ENCODE data around the gene PLIN5. TPM values are rescaled to one million over a fixed set of nuclear protein-coding genes. Genes with fewer than 3 reads are reported as not detected.

PLIN5 gene
- total and polyA plus RNA-seq, 7 donors, result 0.69 to 10.0 (median 3.0) TPM

DNA sequence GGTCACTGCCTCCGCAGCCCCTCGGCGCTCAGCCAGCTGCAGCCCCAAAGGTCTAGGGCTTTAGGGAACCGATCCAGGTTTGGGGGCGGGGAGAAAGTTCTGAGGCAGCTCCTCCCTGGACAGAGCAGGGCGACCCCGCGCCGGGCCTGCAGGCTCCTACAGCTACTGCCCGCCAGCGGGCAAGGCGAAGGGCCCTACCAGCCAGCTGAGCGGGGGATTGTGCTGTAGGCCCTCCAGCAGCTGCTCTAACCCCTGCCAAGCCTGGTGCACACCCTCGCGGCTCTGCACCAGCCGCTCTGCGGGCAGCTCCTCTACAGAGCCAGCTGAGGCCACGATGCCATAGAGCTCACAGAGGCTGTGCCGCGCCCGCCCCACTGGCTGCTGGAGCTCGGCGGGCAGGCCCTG lies 30.7 kb downstream of the PLIN5 start:
- Histone ChIP-seq H3K4me1 (peaks cover 0 to 44% (median 33%) of the 10 kb centered on the region in 4 donors), H3K9me3 (no peaks in the 10 kb centered on the region), H3K27me3 (no peaks in the 10 kb centered on the region), H3K27ac (peak overlapping the region in 3 of 4 donors; percentile 26 to 66 (median 63)), H3K4me3 (no peak overlapping the region), H3K36me3 (peaks cover 19 to 91% (median 56%) of the 10 kb centered on the region in 4 donors)
- TF ChIP-seq, protein P1, sequence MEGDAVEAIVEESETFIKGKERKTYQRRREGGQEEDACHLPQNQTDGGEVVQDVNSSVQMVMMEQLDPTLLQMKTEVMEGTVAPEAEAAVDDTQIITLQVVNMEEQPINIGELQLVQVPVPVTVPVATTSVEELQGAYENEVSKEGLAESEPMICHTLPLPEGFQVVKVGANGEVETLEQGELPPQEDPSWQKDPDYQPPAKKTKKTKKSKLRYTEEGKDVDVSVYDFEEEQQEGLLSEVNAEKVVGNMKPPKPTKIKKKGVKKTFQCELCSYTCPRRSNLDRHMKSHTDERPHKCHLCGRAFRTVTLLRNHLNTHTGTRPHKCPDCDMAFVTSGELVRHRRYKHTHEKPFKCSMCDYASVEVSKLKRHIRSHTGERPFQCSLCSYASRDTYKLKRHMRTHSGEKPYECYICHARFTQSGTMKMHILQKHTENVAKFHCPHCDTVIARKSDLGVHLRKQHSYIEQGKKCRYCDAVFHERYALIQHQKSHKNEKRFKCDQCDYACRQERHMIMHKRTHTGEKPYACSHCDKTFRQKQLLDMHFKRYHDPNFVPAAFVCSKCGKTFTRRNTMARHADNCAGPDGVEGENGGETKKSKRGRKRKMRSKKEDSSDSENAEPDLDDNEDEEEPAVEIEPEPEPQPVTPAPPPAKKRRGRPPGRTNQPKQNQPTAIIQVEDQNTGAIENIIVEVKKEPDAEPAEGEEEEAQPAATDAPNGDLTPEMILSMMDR (IDR thresholded peaks at IDR 0.05), result no peak
- TF ChIP-seq POLR2AphosphoS5 (IDR thresholded peaks at IDR 0.05) (no peak), EP300 (IDR thresholded peaks at IDR 0.05) (no peak), POLR2A (IDR thresholded peaks at IDR 0.05) (no peak)
- intact Hi-C loops (cut with DNase I), result no loop called here
- peak; percentile 67 for DNase-seq
- 91 to 93% methylated on average over 23 of the region's 23 CpGs for WGBS, 2 donors

DNA sequence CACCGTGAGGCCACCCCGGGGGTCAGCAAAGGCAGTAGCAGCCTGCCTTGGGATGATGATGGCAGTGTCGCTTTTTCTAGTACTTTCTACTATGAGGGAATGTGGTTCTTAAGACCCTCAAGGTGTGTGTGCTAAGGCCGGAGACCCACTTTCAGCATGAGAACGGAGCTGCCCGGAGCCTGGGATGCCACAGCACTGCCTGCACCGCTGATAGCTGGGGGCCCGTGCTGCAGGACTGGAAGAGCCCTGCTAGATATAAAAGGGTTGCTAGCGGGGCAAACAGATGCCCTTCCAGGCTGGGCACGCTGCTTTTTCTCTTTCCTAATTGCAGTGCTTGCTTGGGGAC lies 31.2 kb downstream of the PLIN5 start:
- Histone ChIP-seq H3K36me3 (peaks cover 19 to 94% (median 57%) of the 10 kb centered on the region in 4 donors), H3K9me3 (no peaks in the 10 kb centered on the region), H3K4me3 (no peak overlapping the region), H3K27me3 (no peaks in the 10 kb centered on the region), H3K4me1 (peaks cover 0 to 43% (median 32%) of the 10 kb centered on the region in 4 donors), H3K27ac (peak overlapping the region in 3 of 4 donors; percentile 49 to 66 (median 63))
- intact Hi-C loops (cut with DNase I), result no loop called here
- 93 to 94% methylated on average over 10 of the region's 10 CpGs for whole genome bisulfite sequencing, 2 donors
- TF ChIP-seq EP300 (IDR thresholded peaks at IDR 0.05) (no peak), POLR2AphosphoS5 (IDR thresholded peaks at IDR 0.05) (no peak), POLR2A (IDR thresholded peaks at IDR 0.05) (no peak)
- TF ChIP-seq, protein P1 (IDR thresholded peaks at IDR 0.05), result no peak
- DNase-seq, result no peak

DNA sequence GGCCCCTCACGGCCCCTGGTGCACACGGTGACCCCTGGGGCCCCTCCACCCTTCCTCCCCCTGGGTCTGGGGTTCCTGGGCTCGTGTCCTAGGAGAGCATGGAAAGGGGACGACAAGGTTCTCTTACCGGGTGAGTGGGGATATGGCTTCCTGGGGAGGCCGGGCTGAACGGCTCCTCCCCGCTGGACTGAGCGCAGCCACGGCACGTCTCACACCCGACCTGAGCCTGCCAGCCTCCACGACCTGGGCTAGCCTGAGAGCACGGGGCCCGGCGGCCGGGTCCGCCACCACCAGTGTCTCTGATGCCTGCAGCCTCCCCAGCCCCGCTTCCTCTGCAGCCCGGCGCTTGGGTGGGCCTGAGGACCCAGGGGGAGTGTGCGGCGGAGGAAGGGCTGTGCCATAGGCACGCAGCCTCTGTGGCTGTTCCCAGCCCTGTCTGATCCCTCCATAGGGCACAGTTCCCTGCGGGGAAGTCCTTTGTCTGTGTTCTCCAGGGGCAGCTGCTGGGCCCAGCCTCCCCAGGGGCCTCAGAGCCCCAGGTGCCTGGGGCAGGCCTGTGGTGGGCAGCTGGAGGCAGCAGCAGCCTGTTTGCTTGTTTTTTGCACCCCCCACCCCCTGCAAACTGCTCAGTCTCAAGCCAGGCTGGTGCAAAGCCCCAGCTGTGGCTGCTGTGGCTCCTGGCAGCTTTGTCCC lies 31.7 kb downstream of the PLIN5 start:
- Histone ChIP-seq H3K4me1 (peaks cover 0 to 38% (median 27%) of the 10 kb centered on the region in 4 donors), H3K36me3 (peaks cover 19 to 94% (median 59%) of the 10 kb centered on the region in 4 donors), H3K4me3 (no peak overlapping the region), H3K27ac (peak overlapping the region in 3 of 4 donors; percentile 49 to 66 (median 52)), H3K27me3 (no peaks in the 10 kb centered on the region), H3K9me3 (no peaks in the 10 kb centered on the region)
- intact Hi-C loops (cut with DNase I), result no loop called here
- WGBS, 2 donors, result 91 to 93% methylated on average over 25 of the region's 25 CpGs
- no peak for TF ChIP-seq POLR2A (IDR thresholded peaks at IDR 0.05)
- TF ChIP-seq POLR2AphosphoS5 (IDR thresholded peaks at IDR 0.05), result no peak
- TF ChIP-seq, protein P1 (IDR thresholded peaks at IDR 0.05), result no peak
- peak; percentile 65 for DNase-seq

DNA sequence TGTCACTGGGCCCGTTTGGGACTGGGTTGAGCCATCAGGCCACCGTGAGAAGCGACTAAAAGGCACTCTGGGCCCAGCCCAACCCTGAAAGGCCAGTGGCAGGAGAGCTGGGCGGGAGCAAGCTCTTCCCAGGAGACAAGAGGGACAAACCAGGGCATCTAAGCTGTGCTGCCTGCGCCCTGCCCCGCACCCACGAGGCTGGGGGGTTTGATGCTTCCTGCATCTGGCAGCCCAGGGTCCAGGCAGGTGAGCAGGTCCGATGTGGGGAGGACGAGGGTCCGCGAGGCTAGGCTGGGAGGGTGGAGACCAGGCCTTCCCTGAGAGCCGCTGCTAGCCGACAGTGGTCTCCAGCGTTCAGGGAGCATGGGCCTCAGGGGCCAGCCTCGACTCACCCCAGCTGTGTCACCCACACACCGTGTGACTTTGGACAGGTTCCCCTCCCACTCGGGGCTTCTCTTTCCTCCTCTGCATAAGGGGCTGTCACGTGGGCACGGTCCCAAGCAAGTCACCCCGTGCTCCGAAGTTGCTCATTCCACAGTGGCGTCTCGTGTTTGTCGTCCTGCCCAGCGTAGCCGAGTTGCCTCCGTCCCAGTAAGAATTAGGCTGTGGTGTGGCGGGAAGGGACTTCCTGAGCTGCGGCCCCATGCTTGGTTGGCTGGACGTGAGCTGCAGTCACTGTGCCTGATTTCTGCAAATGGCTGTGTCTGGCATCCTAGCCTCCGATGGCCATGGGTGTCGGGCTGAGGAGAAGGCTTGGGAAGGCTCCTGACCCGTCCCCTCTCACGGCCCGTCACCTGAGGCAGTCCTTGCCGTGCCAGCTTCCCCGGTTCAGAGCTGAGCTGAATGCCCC lies 32.5 kb downstream of the PLIN5 start:
- TF ChIP-seq, protein P1 (IDR thresholded peaks at IDR 0.05), result no peak
- TF ChIP-seq POLR2AphosphoS5 (IDR thresholded peaks at IDR 0.05), result peak in 2 of 4 donors; percentile 9 to 20
- DNase-seq, result peak; percentile 62
- peaks cover 0 to 31% (median 22%) of the 10 kb centered on the region in 4 donors for H3K4me1 ChIP-seq
- H3K4me3 ChIP-seq, result no peak overlapping the region
- peaks cover 25 to 95% (median 61%) of the 10 kb centered on the region in 4 donors for H3K36me3 ChIP-seq
- peak overlapping the region in 3 of 4 donors; percentile 49 to 66 (median 52) for H3K27ac ChIP-seq
- no peaks in the 10 kb centered on the region for H3K27me3 ChIP-seq
- 92 to 94% methylated on average over 37 of the region's 37 CpGs for WGBS, 2 donors
- no peaks in the 10 kb centered on the region for H3K9me3 ChIP-seq
- intact Hi-C loops (cut with DNase I), result no loop called here
